Caki2 (cell line): ENCODE data around the gene ABCC8. TPM values are rescaled to one million over a fixed set of nuclear protein-coding genes. Genes with fewer than 3 reads are reported as not detected.

ENCODE experiments used
- DNase-seq: peaks from one replicate; pipeline ENCODE4 v3.0.0-alpha.2; 2015; ENCODE audit warnings: low read depth
- in situ Hi-C: cut with HindIII; loops from 2 replicates; pipeline ENCODE4 v1.10.0; 2016; ENCODE audit warnings: low sequenced_read_pairs, low pct_unique_long_range_greater_than_20kb, mixed read lengths
- total RNA-seq: library from RNA; depleted of rRNA; stranded (reverse); fragments of >200 nt; shearing (Covaris generic); gene quantifications from 2 replicates; pipeline ENCODE4 v1.2.3, GENCODE V29; 2014; ENCODE audit warnings: low replicate concordance; rRNA removed

Gene ABCC8
- total RNA-seq, 1 experiment from 2014 or later = not detected

DNA sequence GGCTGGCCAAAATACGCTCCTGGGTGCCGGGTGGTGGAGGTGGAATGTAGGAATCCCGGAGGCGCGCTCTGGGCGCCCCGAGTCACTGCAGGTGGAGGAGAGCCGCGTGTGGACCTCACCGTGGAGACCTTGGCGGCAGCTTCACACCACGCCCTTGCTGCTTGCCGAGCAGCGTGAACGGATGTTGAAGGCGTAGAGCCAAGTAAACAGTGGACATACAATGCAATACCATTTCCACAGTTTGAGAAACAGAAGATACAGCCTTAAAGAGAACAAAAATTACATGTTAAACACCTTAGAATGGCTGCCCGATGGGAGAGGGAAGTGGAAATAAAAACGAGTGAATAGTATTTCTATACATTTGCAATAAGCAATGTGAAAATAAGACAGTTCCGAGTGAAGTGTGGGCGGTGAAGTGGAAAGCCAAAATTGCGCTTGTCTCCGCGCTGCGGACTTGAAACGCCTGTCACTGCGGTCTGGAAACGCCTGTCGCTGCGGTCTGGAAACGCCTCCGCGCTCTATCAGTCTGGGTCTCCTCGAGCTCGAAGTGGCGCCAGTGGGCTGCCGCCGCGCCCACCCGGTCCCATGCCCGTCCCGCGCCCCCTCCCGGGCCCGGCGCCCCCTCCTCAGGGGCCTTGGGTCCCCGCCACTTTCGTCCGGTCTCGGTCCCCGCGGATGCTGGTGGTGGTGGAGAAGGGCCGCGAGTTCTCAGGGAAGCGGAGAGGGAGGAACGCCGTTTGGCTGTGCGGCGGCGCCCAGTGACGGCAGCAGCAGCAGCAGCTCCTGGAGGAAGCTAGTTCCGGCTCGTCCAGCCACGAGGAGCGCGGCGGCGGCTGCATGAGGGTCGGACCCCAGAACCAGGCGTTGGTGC, 123.5 kb downstream of the ABCC8 start:
- in situ Hi-C loops = no loop called here
- DNase-seq = peak; percentile 53

- DNase-seq = peak; percentile 63
- in situ Hi-C loops = no loop called here
Observed at GRCh38 chr11:17351510-17352176, 125.0 kb downstream of the ABCC8 start, which contains the start of gene NCR3LG1. TSS of gene NCR3LG1 (plus strand) at chr11:17351800. CDS start at chr11:17351970, 170 bp downstream.

- no peak for DNase-seq
- in situ Hi-C loops = no loop called here
Observed at GRCh38 chr11:17351172-17351509, 125.5 kb downstream of the ABCC8 start.

DNA sequence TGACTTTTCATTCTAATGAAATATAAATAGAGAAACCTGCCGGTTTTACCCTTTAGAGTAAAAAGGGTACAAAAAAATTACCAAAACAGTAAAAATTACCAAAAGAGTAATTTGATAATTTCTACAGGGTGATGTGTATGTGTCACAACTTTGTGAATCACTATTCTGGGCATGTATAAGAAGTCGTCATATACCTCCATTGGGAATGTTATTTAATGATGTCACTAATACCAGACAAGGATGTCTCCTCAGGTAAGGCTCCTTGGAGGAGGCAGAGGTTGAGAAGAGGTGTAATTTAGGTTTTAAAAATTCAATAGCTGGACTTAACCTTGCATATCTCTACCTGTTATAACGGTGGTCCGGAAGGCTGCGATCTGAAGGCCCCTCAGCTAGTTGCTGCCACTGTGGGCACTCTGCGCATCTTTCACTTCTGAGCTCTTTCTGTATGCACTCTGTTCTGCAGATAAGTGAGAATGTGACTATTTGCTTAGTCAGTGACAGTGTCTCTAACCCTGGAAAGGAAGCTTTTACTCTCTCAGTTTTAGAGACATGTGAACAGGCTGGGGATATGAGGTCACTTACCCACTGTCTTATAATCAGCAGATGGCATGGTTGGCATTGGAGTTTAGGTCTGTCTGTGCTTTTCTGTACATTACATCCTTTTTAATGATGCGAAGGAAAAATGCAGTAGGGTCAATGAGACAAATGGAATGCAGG, 126.0 kb downstream of the ABCC8 start:
- DNase-seq = no peak
- in situ Hi-C loops = no loop called here

GRCh38 chr11:17347676-17348075, 129.0 kb downstream of the ABCC8 start:
- in situ Hi-C loops = no loop called here
- DNase-seq = no peak

DNA sequence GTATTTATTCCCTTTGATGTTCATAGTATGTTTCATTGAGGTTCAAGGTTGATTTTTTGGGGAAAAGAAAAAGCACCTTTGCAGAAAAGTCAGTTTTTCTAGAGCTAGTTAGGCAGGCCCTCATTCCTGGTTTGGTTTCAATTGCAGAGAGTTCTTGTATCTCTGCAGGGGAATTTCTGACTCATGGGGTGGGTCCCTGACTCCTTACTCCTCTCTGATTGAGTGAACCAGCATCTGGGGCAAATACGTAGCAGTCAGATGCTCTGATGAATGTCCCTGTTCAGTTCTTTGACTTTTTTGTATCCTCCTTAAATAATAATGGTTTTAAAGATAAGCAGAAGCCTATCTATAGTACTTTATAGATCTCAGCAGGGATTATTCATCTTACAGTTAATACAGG, 132.7 kb downstream of the ABCC8 start:
- no peak for DNase-seq
- in situ Hi-C loops = no loop called here

GRCh38 chr11:17343257-17343656, 133.4 kb downstream of the ABCC8 start:
- DNase-seq = no peak
- in situ Hi-C loops = no loop called here

Other genes with a start within 250 kb of the ABCC8 start
- 19.0 and 22.1 TPM in 2 replicates for gene NUCB2, start 200.1 kb downstream of the ABCC8 start, total RNA-seq
- gene NCR3LG1, start 125.0 kb downstream of the ABCC8 start, total RNA-seq = 1.8 TPM in 2 replicates
- gene KCNJ11, start 88.2 kb downstream of the ABCC8 start, total RNA-seq = 4.7 and 5.3 TPM in 2 replicates
- gene USH1C, start 67.6 kb upstream of the ABCC8 start, total RNA-seq = 0.32 and 2.1 TPM in 2 replicates
- not detected in 2 replicates for gene OTOG, start 70.4 kb upstream of the ABCC8 start, total RNA-seq
- gene MYOD1, start 242.7 kb upstream of the ABCC8 start, total RNA-seq = not detected in 2 replicates